ENCODE data around the gene FAM120AOS.

FAM120AOS gene

GRCh38 chr9:93397661-93398373 lies 55.6 kb downstream of the FAM120AOS start:
- DNase-seq (ENCODE audit: insufficient read length, low spot score): no peak
- no peak for FAIRE-seq
